Common myeloid progenitor, CD34-positive (primary cell): Measurements from ENCODE around the gene APOBEC3A.
A peak's percentile ranks its signal among the peaks of the same experiment; 100 is the strongest.
"Not testable (repeated sequence)": the region's sequence is repeated elsewhere in the genome, so short reads cannot be mapped to it uniquely, and the experiment has no call there.

Experiments used
- CTCF ChIA-PET: fragments of 350-600 bp; sonication (Branson Sonifier 250); formaldehyde crosslinking; loops from one replicate; lab custom pipeline; 2021; ENCODE audit warnings: antibody characterized with exemption; lab: Charles Lee
- POLR2A ChIA-PET: fragments of 350-600 bp; sonication (Branson Sonifier 250); formaldehyde crosslinking; loops from one replicate; lab custom pipeline; 2021; ENCODE audit warnings: antibody characterized with exemption; lab: Charles Lee
- DNase-seq, 3 donors: peaks; one replicate each; pipeline versions ENCODE4 v3.0.0 to v3.0.0-alpha.2; 2013
- H3K27ac ChIP-seq, 2 experiments: 1 replicate in 1 of 2; 2 replicates in 1 of 2; pipeline ENCODE4 v1.7.0; 2013; ENCODE audit warnings: inconsistent platforms in 2 of 2, low read length in 2 of 2, mild to moderate bottlenecking in 2 of 2, low read depth in 1 of 2, moderate library complexity in 1 of 2; ENCODE audit not compliant: severe bottlenecking in 2 of 2, insufficient read depth in 1 of 2, poor library complexity in 1 of 2
- H3K27me3 ChIP-seq, 5 experiments: replicated peaks in 2 of 5; 1 replicate in 3 of 5; 2 replicates in 2 of 5; pipeline versions ENCODE4 v1.6.1 to v1.7.0; 2013; ENCODE audit warnings: low read length in 4 of 5, mild to moderate bottlenecking in 2 of 5, moderate library complexity in 2 of 5, inconsistent platforms in 1 of 5; ENCODE audit not compliant: insufficient read depth in 5 of 5, control insufficient read depth in 4 of 5
- H3K36me3 ChIP-seq, 4 experiments: 1 replicate in 2 of 4; 2 replicates in 2 of 4; pipeline versions ENCODE4 v1.6.1 to v1.7.0; 2013; ENCODE audit warnings: low read length in 3 of 4, control low read depth in 1 of 4, mild to moderate bottlenecking in 1 of 4; ENCODE audit not compliant: control insufficient read depth in 4 of 4, insufficient read depth in 4 of 4
- H3K4me1 ChIP-seq, 4 experiments: 1 replicate in 3 of 4; 2 replicates in 1 of 4; pipeline versions ENCODE4 v1.6.1 to v1.7.1; 2013; ENCODE audit warnings: low read length in 3 of 4, mild to moderate bottlenecking in 3 of 4, control low read depth in 1 of 4, inconsistent platforms in 1 of 4, moderate library complexity in 1 of 4; ENCODE audit not compliant: control insufficient read depth in 4 of 4, insufficient read depth in 4 of 4; ENCODE audit errors: control extremely low read depth in 1 of 4
- H3K4me3 ChIP-seq, 7 experiments: 1 replicate in 4 of 7; 2 replicates in 3 of 7; pipeline versions ENCODE4 v1.5.1 to v1.7.0; 2013; ENCODE audit warnings: mild to moderate bottlenecking in 7 of 7, low read length in 6 of 7, moderate library complexity in 6 of 7, inconsistent platforms in 2 of 7, low read depth in 2 of 7, control low read depth in 1 of 7; ENCODE audit not compliant: insufficient read depth in 4 of 7, control insufficient read depth in 1 of 7; ENCODE audit errors: extremely low read depth in 1 of 7
- H3K9me3 ChIP-seq, 5 experiments: 1 replicate in 4 of 5; 2 replicates in 1 of 5; pipeline versions ENCODE4 v1.6.1 to v1.7.1; 2013; ENCODE audit warnings: low read length in 4 of 5, mild to moderate bottlenecking in 2 of 5, inconsistent platforms in 1 of 5, low read depth in 1 of 5, moderate library complexity in 1 of 5; ENCODE audit not compliant: control insufficient read depth in 4 of 5, insufficient read depth in 2 of 5; ENCODE audit errors: control extremely low read depth in 1 of 5
- WGBS: methylation state at CpG from one replicate; pipeline ENCODE4 v1.1.5; 2013; ENCODE audit not compliant: insufficient coverage; 5-methylcytosine and 5-hydroxymethylcytosine counted together

The APOBEC3A gene

DNA sequence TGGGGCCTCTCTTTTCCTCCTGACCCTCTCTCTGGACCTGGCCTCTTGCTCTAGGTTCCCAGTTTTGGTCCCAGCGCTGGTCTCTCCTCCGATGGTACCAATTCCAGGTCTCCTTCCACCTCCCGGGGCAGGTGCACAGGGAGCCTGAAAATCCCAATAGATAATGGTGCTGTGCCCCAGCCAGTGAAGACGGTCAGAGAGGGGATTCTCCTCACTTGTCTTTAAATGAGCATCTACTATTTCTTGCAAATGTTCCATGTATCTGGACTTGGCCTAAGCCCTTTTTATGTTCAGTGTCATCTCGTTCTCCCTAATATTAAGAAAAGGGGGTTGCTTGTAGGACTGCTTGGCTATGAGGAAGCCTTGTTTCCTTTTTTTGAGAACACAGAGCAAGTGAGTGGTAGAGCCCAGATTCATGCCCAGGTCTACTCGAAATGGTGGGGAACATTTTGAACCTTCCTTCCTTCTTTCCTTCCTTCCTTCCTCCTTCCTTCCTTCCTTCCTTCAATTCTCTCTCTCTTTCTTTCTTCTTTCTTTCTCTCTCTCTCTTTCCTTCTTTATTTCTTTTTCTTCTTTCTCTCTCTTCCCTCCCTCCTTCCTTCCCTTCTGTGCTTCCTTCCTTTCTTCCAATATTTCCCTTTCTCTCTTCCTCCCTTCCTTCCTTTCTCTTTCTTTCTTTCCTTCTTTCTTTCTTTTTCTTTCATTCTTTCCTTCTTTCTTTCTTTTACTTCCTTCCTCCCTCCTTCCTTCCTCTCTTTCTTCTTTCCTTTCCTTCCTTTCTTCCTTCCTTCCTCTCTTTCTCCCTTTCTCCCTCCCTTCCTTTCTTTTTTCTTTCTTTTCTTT, 620 bp downstream of the APOBEC3A start:
- WGBS: 75% methylated on average over 4 of the region's 6 CpGs
- DNase-seq: peak in 1 of 3 donors; percentile 15

DNA sequence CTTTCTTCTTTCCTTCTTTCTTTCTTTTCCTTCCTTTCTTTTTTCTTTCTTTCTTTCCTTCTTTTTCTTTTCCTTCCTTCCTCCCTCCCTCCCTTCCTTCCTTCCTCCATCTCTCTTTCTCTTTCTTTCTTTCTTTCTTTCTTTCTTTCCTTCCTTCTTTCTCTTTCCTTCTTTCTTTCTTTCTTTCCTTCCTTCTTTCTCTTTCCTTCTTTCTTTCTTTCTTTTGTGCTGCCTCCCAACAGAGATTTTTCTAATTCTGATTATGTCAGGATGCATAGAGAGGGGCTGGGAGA, 1.2 kb downstream of the APOBEC3A start:
- H3K4me3 ChIP-seq, H3K27ac ChIP-seq, POLR2A ChIA-PET, H3K36me3 ChIP-seq, DNase-seq, H3K27me3 ChIP-seq, H3K9me3 ChIP-seq, CTCF ChIA-PET: not testable (repeated sequence)
- peaks cover 0 to 14% (median 6%) of the 10 kb centered on the region in 4 experiments for H3K4me1 ChIP-seq

More for the DNA sequence above, 620 bp downstream of the APOBEC3A start:
- Histone ChIP-seq H3K9me3 (no peaks in the 10 kb centered on the region), H3K4me3 (no peak overlapping the region), H3K27ac (no peak overlapping the region), H3K27me3 (peaks cover 0 to 4% (median 0%) of the 10 kb centered on the region in 5 experiments), H3K4me1 (peaks cover 0 to 14% (median 7%) of the 10 kb centered on the region in 4 experiments), H3K36me3 (no peaks in the 10 kb centered on the region)
- POLR2A ChIA-PET: no interaction called here
- CTCF ChIA-PET: interaction anchor here (0.9 kb wide), 1 partner anchor 45 kb away, joined by 3 read pairs; no protein-coding TSS in a partner anchor

DNA sequence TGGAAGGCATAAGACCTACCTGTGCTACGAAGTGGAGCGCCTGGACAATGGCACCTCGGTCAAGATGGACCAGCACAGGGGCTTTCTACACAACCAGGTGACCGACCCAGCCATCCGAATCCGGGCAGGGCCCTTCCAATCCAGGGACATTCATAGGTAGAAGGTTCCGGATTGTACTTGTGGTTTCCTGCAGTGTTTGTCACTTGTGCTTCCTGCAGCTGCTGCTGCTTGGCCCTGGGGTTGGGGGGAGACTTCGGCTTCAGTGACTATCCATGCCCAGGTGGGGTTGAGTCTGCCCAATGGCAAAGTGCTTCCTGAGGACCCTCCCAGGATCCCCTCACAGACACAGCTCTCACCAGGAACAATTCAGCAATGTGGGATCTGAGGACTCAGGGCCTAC, 2.2 kb downstream of the APOBEC3A start:
- H3K36me3 ChIP-seq: no peaks in the 10 kb centered on the region
- H3K4me3 ChIP-seq: no peak overlapping the region
- no peak overlapping the region for H3K27ac ChIP-seq
- H3K4me1 ChIP-seq: peaks cover 0 to 14% (median 6%) of the 10 kb centered on the region in 4 experiments
- H3K27me3 ChIP-seq: peaks cover 0 to 4% (median 0%) of the 10 kb centered on the region in 5 experiments
- 36% methylated on average over 8 of the region's 8 CpGs for WGBS
- H3K9me3 ChIP-seq: no peaks in the 10 kb centered on the region
- peak in 2 of 3 donors; percentile 48 to 66 for DNase-seq
- CTCF ChIA-PET: no interaction called here
- POLR2A ChIA-PET: no interaction called here

GRCh38 chr22:38960673-38961072, 3.3 kb downstream of the APOBEC3A start:
- H3K4me1 ChIP-seq: peaks cover 0 to 14% (median 6%) of the 10 kb centered on the region in 4 experiments
- WGBS: no CpG with 5 or more reads among the region's 4 CpGs
- CTCF ChIA-PET: not testable (repeated sequence)

GRCh38 chr22:38963291-38963738, 5.9 kb downstream of the APOBEC3A start:
- DNase-seq, POLR2A ChIA-PET, CTCF ChIA-PET, H3K9me3 ChIP-seq, H3K27ac ChIP-seq, H3K27me3 ChIP-seq, H3K36me3 ChIP-seq, H3K4me3 ChIP-seq: not testable (repeated sequence)
- no CpG with 5 or more reads among the region's 11 CpGs for WGBS
- H3K4me1 ChIP-seq: peaks cover 0 to 16% (median 3%) of the 10 kb centered on the region in 4 experiments

More at GRCh38 chr22:38960673-38961072, 3.3 kb downstream of the APOBEC3A start:
- POLR2A ChIA-PET, H3K4me3 ChIP-seq, DNase-seq, H3K27me3 ChIP-seq, H3K9me3 ChIP-seq, H3K36me3 ChIP-seq, H3K27ac ChIP-seq: not testable (repeated sequence)

DNA sequence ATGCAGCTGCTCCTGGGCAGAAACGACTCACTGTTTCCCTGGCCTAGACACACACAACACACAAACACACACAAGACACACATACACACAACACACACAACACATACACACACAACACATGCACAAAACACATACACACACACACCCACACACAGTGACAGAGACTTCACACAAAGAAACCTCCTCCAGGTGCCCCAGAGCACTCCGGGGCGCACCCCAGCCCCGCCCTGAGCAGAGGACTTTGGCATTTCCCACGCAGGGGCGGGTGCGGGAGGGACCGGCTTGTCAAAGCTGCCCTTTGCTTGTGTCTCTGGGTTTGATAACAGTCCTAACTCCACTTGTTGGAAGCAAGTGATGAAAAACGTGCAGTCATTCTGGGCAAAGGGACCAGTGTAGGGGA, 6.5 kb downstream of the APOBEC3A start:
- H3K4me3 ChIP-seq: no peak overlapping the region
- peaks cover 0 to 16% (median 3%) of the 10 kb centered on the region in 4 experiments for H3K4me1 ChIP-seq
- no peak for DNase-seq
- WGBS: 97% methylated on average over 7 of the region's 9 CpGs
- H3K9me3 ChIP-seq: no peaks in the 10 kb centered on the region
- ChIA-PET CTCF (no interaction called here), POLR2A (no interaction called here)
- no peak overlapping the region for H3K27ac ChIP-seq
- H3K27me3 ChIP-seq: peaks cover 0 to 2% (median 0%) of the 10 kb centered on the region in 5 experiments
- H3K36me3 ChIP-seq: no peaks in the 10 kb centered on the region

DNA sequence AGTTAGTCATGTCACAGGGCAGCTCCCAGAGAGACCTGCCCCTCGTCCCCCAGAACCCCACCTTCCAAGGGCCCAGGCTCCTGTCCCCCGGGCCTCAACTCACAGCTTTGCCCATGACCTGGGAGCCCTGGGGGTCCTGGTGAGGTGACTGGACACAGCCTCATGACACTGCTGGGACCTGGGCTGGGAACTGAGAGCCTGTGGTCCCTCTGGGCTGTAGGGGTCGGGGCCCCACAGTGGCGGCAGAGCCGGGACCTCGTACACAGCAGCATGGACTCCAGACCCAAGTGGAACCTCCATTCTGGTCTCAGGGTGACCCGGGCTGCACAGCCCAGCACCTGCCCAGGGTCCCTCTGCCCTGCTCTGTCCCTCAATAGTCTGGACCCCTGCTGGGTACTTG, 6.9 kb downstream of the APOBEC3A start:
- Histone ChIP-seq H3K36me3 (no peaks in the 10 kb centered on the region), H3K4me1 (peaks cover 0 to 14% (median 2%) of the 10 kb centered on the region in 4 experiments), H3K27ac (no peak overlapping the region), H3K9me3 (no peaks in the 10 kb centered on the region), H3K4me3 (no peak overlapping the region), H3K27me3 (peaks cover 0 to 2% (median 0%) of the 10 kb centered on the region in 5 experiments)
- POLR2A ChIA-PET: no interaction called here
- WGBS: 93% methylated on average over 7 of the region's 7 CpGs
- DNase-seq: no peak
- CTCF ChIA-PET: no interaction called here
